OCI-LY3 (cell line): ENCODE measurements around the gene SCN1A.
"Not testable (repeated sequence)": the region's sequence is repeated elsewhere in the genome, so short reads cannot be mapped to it uniquely, and the experiment has no call there.

Experiments
- H2AFZ ChIP-seq: fragments of 200-600, 300-600 bp; shearing (Covaris generic); 2 replicates; pipeline ENCODE4 v1.6.0; 2014; ENCODE audit warnings: antibody characterized with exemption, low read depth, low read length
- H3K27ac ChIP-seq: fragments of 200-600, 300-600 bp; sonication (generic); 2 replicates; pipeline ENCODE4 v1.5.1; 2014; ENCODE audit warnings: mild to moderate bottlenecking, low read length, moderate library complexity, mixed read lengths
- H3K27me3 ChIP-seq: fragments of 200-600, 300-600 bp; sonication (generic); 2 replicates; pipeline ENCODE4 v1.6.1; 2014; ENCODE audit warnings: low read depth, low read length, mixed read lengths
- H3K36me3 ChIP-seq: fragments of 200-600, 300-600 bp; sonication (generic); replicated peaks from 2 replicates; pipeline ENCODE3; 2014; ENCODE audit warnings: low read depth, low read length, mixed read lengths
- H3K4me1 ChIP-seq: fragments of 300-600, 200-600 bp; sonication (generic); 2 replicates; pipeline ENCODE4 v1.6.1; 2014; ENCODE audit warnings: low read length, mixed read lengths
- H3K4me2 ChIP-seq: fragments of 200-600, 300-600 bp; sonication (generic); 2 replicates; pipeline ENCODE4 v1.6.1; 2014; ENCODE audit warnings: low read length, mixed read lengths
- H3K4me3 ChIP-seq: fragments of 300-600, 200-600 bp; sonication (generic); 2 replicates; pipeline ENCODE4 v1.5.1; 2014; ENCODE audit warnings: antibody characterized with exemption, mild to moderate bottlenecking, low read length, moderate library complexity
- H3K79me2 ChIP-seq: fragments of 300-600, 200-600 bp; shearing (Covaris generic); 2 replicates; pipeline ENCODE4 v1.6.1; 2014; ENCODE audit warnings: mild to moderate bottlenecking, low read length, mixed read lengths
- H3K9ac ChIP-seq: fragments of 300-600, 200-600 bp; shearing (Covaris generic); 2 replicates; pipeline ENCODE4 v1.6.0; 2014; ENCODE audit warnings: mild to moderate bottlenecking, low read length, moderate library complexity
- H3K9me3 ChIP-seq: fragments of 200-600, 300-600 bp; shearing (Covaris generic); 2 replicates; pipeline ENCODE4 v1.6.1; 2014; ENCODE audit warnings: low read length, mixed read lengths; ENCODE audit not compliant: insufficient read depth
- H4K20me1 ChIP-seq: fragments of 200-600, 300-600 bp; sonication (generic); 2 replicates; pipeline ENCODE4 v1.6.1; 2016; ENCODE audit warnings: low read length, mixed read lengths; ENCODE audit not compliant: insufficient read depth
- CTCF ChIP-seq: fragments of 200-600, 300-600 bp; sonication (generic); IDR thresholded peaks from 2 replicates; pipeline ENCODE4 v1.5.1; 2014; ENCODE audit warnings: antibody characterized with exemption, low read length, low read depth
- EZH2phosphoT487 ChIP-seq: fragments of 200-600 bp; shearing (Covaris generic); IDR thresholded peaks from 2 replicates; pipeline ENCODE4 v1.6.1; 2018; ENCODE audit warnings: antibody characterized with exemption, mixed run types, low read depth

The SCN1A gene

GRCh38 chr2:165989851-165990250 is 138.0 kb downstream of the SCN1A start:
- Histone ChIP-seq H3K4me1 (no peaks in the 10 kb centered on the region), H3K9me3 (no peaks in the 10 kb centered on the region), H3K9ac (no peak overlapping the region), H2AFZ (no peak overlapping the region), H4K20me1 (no peaks in the 10 kb centered on the region), H3K4me3 (no peak overlapping the region), H3K36me3 (no peaks in the 10 kb centered on the region), H3K79me2 (no peaks in the 10 kb centered on the region), H3K27ac (no peak overlapping the region), H3K4me2 (no peak overlapping the region), H3K27me3 (no peaks in the 10 kb centered on the region)
- TF ChIP-seq EZH2phosphoT487 (no peak), CTCF (no peak)

DNA sequence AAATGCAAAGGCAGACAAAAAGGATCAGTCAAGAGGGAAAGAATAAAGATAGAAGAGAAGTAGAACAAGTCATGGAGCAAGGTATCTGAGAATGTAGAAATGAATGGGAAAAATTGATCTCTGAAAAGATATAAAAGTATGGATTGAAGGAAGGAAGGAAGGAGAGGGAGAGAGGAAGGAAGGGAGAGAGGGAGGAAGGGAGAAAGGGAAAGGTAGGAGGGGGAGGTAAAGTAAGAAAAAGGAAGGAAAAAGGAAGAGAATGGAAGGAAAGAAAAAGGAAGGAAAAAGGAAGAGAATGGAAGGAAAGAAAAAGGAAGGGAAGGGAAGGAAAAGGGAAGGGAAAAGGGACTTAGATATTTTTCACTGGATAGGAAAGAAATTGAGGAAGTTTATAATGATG is 142.7 kb downstream of the SCN1A start:
- Histone ChIP-seq H3K27ac (no peak overlapping the region), H4K20me1 (no peaks in the 10 kb centered on the region), H3K79me2 (no peaks in the 10 kb centered on the region), H3K27me3 (no peaks in the 10 kb centered on the region), H3K36me3 (no peaks in the 10 kb centered on the region), H3K9ac (no peak overlapping the region), H3K4me3 (no peak overlapping the region), H3K9me3 (no peaks in the 10 kb centered on the region), H3K4me2 (no peak overlapping the region), H3K4me1 (no peaks in the 10 kb centered on the region), H2AFZ (no peak overlapping the region)
- TF ChIP-seq EZH2phosphoT487 (no peak), CTCF (no peak)

GRCh38 chr2:165972161-165972560 is 155.7 kb downstream of the SCN1A start:
- H4K20me1 ChIP-seq, H2AFZ ChIP-seq, H3K27ac ChIP-seq, H3K4me3 ChIP-seq, H3K9me3 ChIP-seq, H3K4me1 ChIP-seq, H3K9ac ChIP-seq, H3K79me2 ChIP-seq, H3K4me2 ChIP-seq, H3K27me3 ChIP-seq, H3K36me3 ChIP-seq: not testable (repeated sequence)

- Histone ChIP-seq H3K36me3 (no peaks in the 10 kb centered on the region), H3K27me3 (no peaks in the 10 kb centered on the region), H3K79me2 (no peaks in the 10 kb centered on the region), H3K4me3 (no peak overlapping the region), H4K20me1 (no peaks in the 10 kb centered on the region), H3K4me2 (no peak overlapping the region), H3K4me1 (no peaks in the 10 kb centered on the region), H3K9me3 (no peaks in the 10 kb centered on the region), H3K9ac (no peak overlapping the region), H3K27ac (no peak overlapping the region), H2AFZ (peak overlapping the region; percentile 23; the same call in 1 of the 2 replicates)
- TF ChIP-seq CTCF, result 0 out of 2 replicates have a peak, but pooled peaks have one; percentile 15
- TF ChIP-seq EZH2phosphoT487, result no peak
Measured at GRCh38 chr2:165970663-165971062, 157.2 kb downstream of the SCN1A start.

DNA sequence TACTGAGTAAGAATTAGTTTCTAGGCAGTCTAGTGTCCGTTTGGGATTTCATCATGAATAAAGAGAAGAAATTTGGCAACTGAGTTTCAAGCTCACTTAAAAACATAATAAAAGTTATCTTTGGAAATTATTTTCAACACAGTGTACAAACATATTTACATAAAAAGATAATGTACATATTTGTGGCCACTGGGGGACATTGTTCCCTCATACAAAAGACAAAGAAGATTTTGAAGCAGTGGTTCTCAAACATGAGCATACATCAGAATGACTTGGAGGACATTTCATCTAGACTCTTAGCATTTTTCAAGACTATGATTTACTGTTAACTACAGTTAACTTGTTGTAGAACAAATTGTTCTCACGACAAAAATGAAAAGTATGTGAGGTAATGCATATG is 158.6 kb downstream of the SCN1A start:
- TF ChIP-seq CTCF (no peak), EZH2phosphoT487 (no peak)
- H3K4me1 ChIP-seq, result no peaks in the 10 kb centered on the region
- H2AFZ ChIP-seq, result no peak overlapping the region
- H3K36me3 ChIP-seq, result no peaks in the 10 kb centered on the region
- no peak overlapping the region for H3K9ac ChIP-seq
- H3K27ac ChIP-seq, result no peak overlapping the region
- H3K27me3 ChIP-seq, result no peaks in the 10 kb centered on the region
- H3K79me2 ChIP-seq, result no peaks in the 10 kb centered on the region
- no peak overlapping the region for H3K4me3 ChIP-seq
- no peaks in the 10 kb centered on the region for H3K9me3 ChIP-seq
- no peaks in the 10 kb centered on the region for H4K20me1 ChIP-seq
- H3K4me2 ChIP-seq, result no peak overlapping the region
